Esophagus muscularis mucosa (tissue), 4 donors: Measurements from ENCODE around the gene PRSS56.

ENCODE experiments used
- EP300 ChIP-seq: sonication (generic); formaldehyde crosslinking; IDR thresholded peaks from one replicate; pipeline ENCODE4 v1.6.1; 2017; ENCODE audit warnings: antibody characterized with exemption
- POLR2A ChIP-seq: fragments of 450-650 bp; IDR thresholded peaks from one replicate; pipeline ENCODE4 v1.6.1; 2017; ENCODE audit warnings: antibody characterized with exemption, moderate library complexity, mild to moderate bottlenecking, low read depth
- TF ChIP-seq, protein P1 (sequence below), 3 experiments: fragments of 200-600 bp in 2 of 3; fragments of 450-650 bp in 1 of 3; sonication (generic) in 2 of 3; IDR thresholded peaks; one replicate each; pipeline ENCODE4 v1.5.1; 2017 to 2019; ENCODE audit warnings: antibody characterized with exemption in 3 of 3, mild to moderate bottlenecking in 2 of 3, moderate library complexity in 1 of 3

- TF ChIP-seq, protein P1, sequence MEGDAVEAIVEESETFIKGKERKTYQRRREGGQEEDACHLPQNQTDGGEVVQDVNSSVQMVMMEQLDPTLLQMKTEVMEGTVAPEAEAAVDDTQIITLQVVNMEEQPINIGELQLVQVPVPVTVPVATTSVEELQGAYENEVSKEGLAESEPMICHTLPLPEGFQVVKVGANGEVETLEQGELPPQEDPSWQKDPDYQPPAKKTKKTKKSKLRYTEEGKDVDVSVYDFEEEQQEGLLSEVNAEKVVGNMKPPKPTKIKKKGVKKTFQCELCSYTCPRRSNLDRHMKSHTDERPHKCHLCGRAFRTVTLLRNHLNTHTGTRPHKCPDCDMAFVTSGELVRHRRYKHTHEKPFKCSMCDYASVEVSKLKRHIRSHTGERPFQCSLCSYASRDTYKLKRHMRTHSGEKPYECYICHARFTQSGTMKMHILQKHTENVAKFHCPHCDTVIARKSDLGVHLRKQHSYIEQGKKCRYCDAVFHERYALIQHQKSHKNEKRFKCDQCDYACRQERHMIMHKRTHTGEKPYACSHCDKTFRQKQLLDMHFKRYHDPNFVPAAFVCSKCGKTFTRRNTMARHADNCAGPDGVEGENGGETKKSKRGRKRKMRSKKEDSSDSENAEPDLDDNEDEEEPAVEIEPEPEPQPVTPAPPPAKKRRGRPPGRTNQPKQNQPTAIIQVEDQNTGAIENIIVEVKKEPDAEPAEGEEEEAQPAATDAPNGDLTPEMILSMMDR (IDR thresholded peaks at IDR 0.05) = no peak
- TF ChIP-seq POLR2A = no peak
- no peak for TF ChIP-seq EP300
Measured at GRCh38 chr2:232525791-232526371, 5.7 kb downstream of the PRSS56 start, which contains the start of gene CHRND.
